GM20431 (cell line): ENCODE results near the gene MDN1.
"Not testable (repeated sequence)": the region's sequence is repeated elsewhere in the genome, so short reads cannot be mapped to it uniquely, and the experiment has no call there.

Source experiments
- in situ Hi-C: fragments of 300-500 bp; cut with MseI, MboI; formaldehyde crosslinking; loops from one replicate; pipeline ENCODE4 v1.15.0; 2020; ENCODE audit warnings: low sequenced_read_pairs; ENCODE audit not compliant: unreplicated experiment

MDN1 gene

GRCh38 chr6:89775150-89775549 lies 44.4 kb downstream of the MDN1 start:
- in situ Hi-C loops = no loop called here

GRCh38 chr6:89769572-89769971 lies 50.0 kb downstream of the MDN1 start:
- in situ Hi-C loops = no loop called here

- in situ Hi-C loops = no loop called here
Observed at GRCh38 chr6:89768324-89768723, 51.3 kb downstream of the MDN1 start.

- in situ Hi-C loops = no loop called here
Observed at GRCh38 chr6:89763550-89763949, 56.0 kb downstream of the MDN1 start.

- in situ Hi-C loops = no loop called here
Observed at GRCh38 chr6:89758830-89759229, 60.8 kb downstream of the MDN1 start.

- in situ Hi-C loops = no loop called here
Observed at GRCh38 chr6:89750338-89750737, 69.3 kb downstream of the MDN1 start.

- in situ Hi-C loops = no loop called here
Observed at GRCh38 chr6:89749918-89750317, 69.7 kb downstream of the MDN1 start.

- in situ Hi-C loops = no loop called here
Observed at GRCh38 chr6:89745716-89746115, 73.9 kb downstream of the MDN1 start.

GRCh38 chr6:89745096-89745495 lies 74.5 kb downstream of the MDN1 start:
- in situ Hi-C loops = no loop called here

GRCh38 chr6:89736893-89737292 lies 82.7 kb downstream of the MDN1 start:
- in situ Hi-C loops = no loop called here

- in situ Hi-C loops = no loop called here
Observed at GRCh38 chr6:89734526-89734925, 85.1 kb downstream of the MDN1 start.

GRCh38 chr6:89731924-89732567 lies 87.5 kb downstream of the MDN1 start:
- in situ Hi-C loops = no loop called here

GRCh38 chr6:89731262-89731661 lies 88.3 kb downstream of the MDN1 start:
- in situ Hi-C loops = not testable (repeated sequence)

- in situ Hi-C loops = no loop called here
Observed at GRCh38 chr6:89729818-89730217, 89.8 kb downstream of the MDN1 start.

- in situ Hi-C loops = no loop called here
Observed at GRCh38 chr6:89727501-89727900, 92.1 kb downstream of the MDN1 start.

- in situ Hi-C loops = no loop called here
Observed at GRCh38 chr6:89724981-89725380, 94.6 kb downstream of the MDN1 start.

GRCh38 chr6:89723046-89723445 lies 96.5 kb downstream of the MDN1 start:
- in situ Hi-C loops = no loop called here

GRCh38 chr6:89716532-89716931 lies 103.1 kb downstream of the MDN1 start:
- in situ Hi-C loops = no loop called here

- in situ Hi-C loops = no loop called here
Observed at GRCh38 chr6:89711801-89712200, 107.8 kb downstream of the MDN1 start.

GRCh38 chr6:89708316-89708715 lies 111.3 kb downstream of the MDN1 start:
- in situ Hi-C loops = no loop called here

- in situ Hi-C loops = no loop called here
Observed at GRCh38 chr6:89707766-89708165, 111.8 kb downstream of the MDN1 start.

GRCh38 chr6:89706121-89706520 lies 113.5 kb downstream of the MDN1 start:
- in situ Hi-C loops = no loop called here
